Measurements from ENCODE around the gene NHLH2. TPM values are rescaled to one million over a fixed set of nuclear protein-coding genes. Genes with fewer than 3 reads are reported as not detected.

NHLH2 gene
- total RNA-seq, 1 experiment from 2014 or later, result 1.2 TPM

DNA sequence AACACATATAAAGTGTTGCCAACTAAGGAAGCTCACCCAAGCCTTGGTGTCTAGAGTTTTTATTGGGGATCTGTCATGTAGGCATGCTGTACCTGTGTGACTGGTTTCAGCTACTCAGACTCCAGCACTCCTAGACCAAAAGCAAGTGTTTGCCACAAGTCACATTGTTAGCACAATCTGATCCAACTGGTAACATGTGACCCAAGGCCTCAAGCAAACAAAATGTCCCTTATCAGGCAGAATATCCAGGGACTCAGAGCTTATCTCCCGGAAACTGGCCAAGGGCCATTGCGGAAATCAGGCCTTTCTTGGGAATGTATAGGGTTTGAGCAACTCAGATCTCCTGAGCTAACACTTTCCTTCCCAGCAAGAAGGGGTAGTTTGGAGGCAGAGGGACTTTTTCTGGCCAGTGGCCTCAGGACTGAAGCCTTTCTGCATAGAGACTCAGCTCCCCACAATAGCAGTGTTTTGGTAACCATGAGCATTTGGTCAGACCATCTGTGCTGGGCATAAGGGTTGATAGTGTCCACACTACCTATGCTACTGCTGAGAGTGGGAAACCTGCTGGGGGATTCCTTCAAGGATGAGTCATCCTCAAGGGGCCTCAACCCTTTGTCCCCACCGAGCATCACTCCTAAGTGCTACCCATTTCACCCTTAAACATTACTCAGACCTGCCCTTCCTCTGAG is 29.6 kb downstream of the NHLH2 start:
- H3K9ac ChIP-seq (ENCODE audit: extremely low read depth, insufficient read length, low read length), result no peak overlapping the region
- H3K9me3 ChIP-seq (ENCODE audit: control insufficient read depth, low read depth, low read length), result no peaks in the 10 kb centered on the region
- Mint-ChIP-seq H3K27me3 (ENCODE audit: low read depth) (no peaks in the 10 kb centered on the region; the same call in 1 of the 2 replicates), H3K9me3 (peaks cover 2 to 5% of the 10 kb centered on the region in 2 experiments; a peak in 3 of 5 replicates), H3K27ac (no peak overlapping the region; a peak in 1 of 7 replicates), H3K4me1 (peaks cover 3 to 6% of the 10 kb centered on the region in 2 experiments; a peak in 2 of 4 replicates), H3K4me3 (no peak overlapping the region), H3K36me3 (ENCODE audit: insufficient read depth in 1 of 3, low read depth in 3 of 3) (no peaks in the 10 kb centered on the region)
- no peak overlapping the region for H2AFZ ChIP-seq (ENCODE audit: low read length)
- no peak overlapping the region for H3T11ph ChIP-seq (ENCODE audit: low read length)
- H2BK5ac ChIP-seq (ENCODE audit: insufficient read length, low read length), result no peak overlapping the region
- H3K18ac ChIP-seq (ENCODE audit: insufficient read length, low read depth, low read length), result no peak overlapping the region
- H3K79me2 ChIP-seq (ENCODE audit: insufficient read depth, low read length), result no peaks in the 10 kb centered on the region
- no peak overlapping the region for H4K91ac ChIP-seq (ENCODE audit: insufficient read length, low read depth, low read length)
- TF ChIP-seq, protein P1, sequence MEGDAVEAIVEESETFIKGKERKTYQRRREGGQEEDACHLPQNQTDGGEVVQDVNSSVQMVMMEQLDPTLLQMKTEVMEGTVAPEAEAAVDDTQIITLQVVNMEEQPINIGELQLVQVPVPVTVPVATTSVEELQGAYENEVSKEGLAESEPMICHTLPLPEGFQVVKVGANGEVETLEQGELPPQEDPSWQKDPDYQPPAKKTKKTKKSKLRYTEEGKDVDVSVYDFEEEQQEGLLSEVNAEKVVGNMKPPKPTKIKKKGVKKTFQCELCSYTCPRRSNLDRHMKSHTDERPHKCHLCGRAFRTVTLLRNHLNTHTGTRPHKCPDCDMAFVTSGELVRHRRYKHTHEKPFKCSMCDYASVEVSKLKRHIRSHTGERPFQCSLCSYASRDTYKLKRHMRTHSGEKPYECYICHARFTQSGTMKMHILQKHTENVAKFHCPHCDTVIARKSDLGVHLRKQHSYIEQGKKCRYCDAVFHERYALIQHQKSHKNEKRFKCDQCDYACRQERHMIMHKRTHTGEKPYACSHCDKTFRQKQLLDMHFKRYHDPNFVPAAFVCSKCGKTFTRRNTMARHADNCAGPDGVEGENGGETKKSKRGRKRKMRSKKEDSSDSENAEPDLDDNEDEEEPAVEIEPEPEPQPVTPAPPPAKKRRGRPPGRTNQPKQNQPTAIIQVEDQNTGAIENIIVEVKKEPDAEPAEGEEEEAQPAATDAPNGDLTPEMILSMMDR (conservative IDR thresholded peaks at IDR 0.05), result no peak
- no peak overlapping the region for H2AK5ac ChIP-seq (ENCODE audit: insufficient read length, low read length)
- H3K14ac ChIP-seq (ENCODE audit: insufficient read depth, low read length), result no peak overlapping the region
- no peak overlapping the region for H3K4ac ChIP-seq (ENCODE audit: low read depth, low read length)
- H3K79me1 ChIP-seq (ENCODE audit: insufficient read depth, low read depth, low read length, poor library complexity, severe bottlenecking), result no peaks in the 10 kb centered on the region
- H3K4me1 ChIP-seq (ENCODE audit: insufficient read depth, low read length), result no peaks in the 10 kb centered on the region
- no peak overlapping the region for H4K8ac ChIP-seq (replicated peaks; ENCODE audit: insufficient read length, low read depth, low read length)
- H2BK20ac ChIP-seq (ENCODE audit: low read depth, low read length, poor library complexity, severe bottlenecking), result no peak overlapping the region
- H4K5ac ChIP-seq (ENCODE audit: insufficient read length, low read depth, low read length), result no peak overlapping the region
- H2BK120ac ChIP-seq (ENCODE audit: low read depth, low read length, poor library complexity, severe bottlenecking), result no peak overlapping the region
- H3K56ac ChIP-seq (ENCODE audit: insufficient read length, low read depth, low read length), result no peak overlapping the region
- H2BK15ac ChIP-seq (ENCODE audit: low read depth, low read length), result no peak overlapping the region
- H2BK12ac ChIP-seq (ENCODE audit: insufficient read length, low read depth, low read length), result no peak overlapping the region
- no peaks in the 10 kb centered on the region for H3K27me3 ChIP-seq (ENCODE audit: insufficient read depth, low read length)
- DNase-seq, result no peak
- WGBS (ENCODE audit: extremely low coverage, insufficient read length, low lambda C conversion rate), result no CpG with 5 or more reads among the region's 3 CpGs
- no peak overlapping the region for H3K23ac ChIP-seq (ENCODE audit: insufficient read length, low read depth, low read length)
- no peaks in the 10 kb centered on the region for H4K20me1 ChIP-seq (ENCODE audit: control insufficient read depth, insufficient read depth, insufficient read length)
- no peaks in the 10 kb centered on the region for H3K23me2 ChIP-seq (ENCODE audit: insufficient read length, low read depth, low read length, poor library complexity, severe bottlenecking)
- no peak overlapping the region for H3K4me2 ChIP-seq (ENCODE audit: insufficient read depth, insufficient read length, low read length)
- no peak overlapping the region for H3K27ac ChIP-seq (ENCODE audit: insufficient read length, low read depth, low read length)
